Hematopoietic multipotent progenitor cell treated with erythropoietin and hydrocortisone succinate and interleukin-3 and kit ligand, for 17 days (in vitro differentiated cells): Measurements from ENCODE around the gene PLEKHG3.

Experiments
- DNase-seq: peaks from one replicate; pipeline ENCODE4 v3.0.0-alpha.2; 2015; ENCODE audit warnings: low spot score

Gene PLEKHG3

DNA sequence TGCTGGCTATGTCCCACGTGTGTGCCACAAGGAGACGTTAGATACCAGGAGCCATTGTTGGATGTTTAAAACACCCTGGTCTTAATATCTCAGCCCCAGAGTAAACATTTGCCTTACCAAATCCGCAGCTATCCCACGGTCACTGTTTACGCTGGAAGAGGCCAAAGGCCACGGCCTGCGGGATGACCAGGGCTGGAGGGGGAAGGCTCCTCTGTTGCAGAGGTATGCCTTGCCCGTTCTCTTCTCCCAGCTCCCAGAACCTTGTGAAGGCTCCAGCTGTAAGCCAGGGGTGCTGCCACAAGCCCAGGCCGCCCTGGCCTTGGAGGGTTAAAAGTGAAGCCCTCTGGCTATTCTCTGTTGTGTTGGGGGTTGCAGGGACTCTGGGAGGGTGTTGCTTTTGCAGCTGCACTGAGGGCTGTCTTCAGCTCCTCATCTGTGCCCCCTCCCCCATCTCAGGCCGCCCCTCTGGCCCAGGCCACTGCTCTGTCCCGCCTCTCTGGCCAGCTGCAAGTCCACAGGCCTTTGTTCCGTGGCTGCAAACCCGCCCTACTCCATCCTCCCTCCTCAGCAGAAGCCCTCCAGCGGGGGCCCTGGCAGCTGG, 2.5 kb downstream of the PLEKHG3 start:
- DNase-seq: no peak

GRCh38 chr14:64707661-64708060, 3.4 kb downstream of the PLEKHG3 start:
- DNase-seq: no peak

- DNase-seq: no peak
These were observed 4.2 kb downstream of the PLEKHG3 start for GRCh38 chr14:64708148-64709004.

DNA sequence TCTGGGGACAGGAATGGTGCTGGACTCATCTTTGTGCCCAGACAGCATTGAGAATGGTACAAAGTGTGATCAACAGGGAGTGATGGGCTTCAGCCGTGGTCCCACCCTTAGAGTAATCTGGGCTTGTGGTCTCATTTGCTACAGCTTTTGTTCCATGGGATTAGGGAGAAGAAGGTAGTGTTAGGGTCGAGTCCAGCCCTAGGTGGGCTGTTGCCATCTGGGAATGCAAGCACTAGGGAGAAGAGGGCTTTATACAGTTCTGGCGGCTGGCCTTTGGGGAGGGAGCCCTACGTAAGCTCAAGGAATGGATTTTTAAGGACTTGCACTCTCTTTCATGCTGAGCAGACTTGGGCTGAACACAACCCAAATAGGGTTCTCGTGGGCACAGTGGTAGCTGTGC, 4.9 kb downstream of the PLEKHG3 start:
- no peak for DNase-seq

- DNase-seq: no peak
These were observed 6.8 kb downstream of the PLEKHG3 start for GRCh38 chr14:64711039-64711438.

GRCh38 chr14:64713677-64714076, 9.5 kb downstream of the PLEKHG3 start:
- no peak for DNase-seq

- no peak for DNase-seq
These were observed 10.3 kb downstream of the PLEKHG3 start for GRCh38 chr14:64714432-64715025.

- DNase-seq: no peak
These were observed 11.0 kb downstream of the PLEKHG3 start for GRCh38 chr14:64715146-64715627.

DNA sequence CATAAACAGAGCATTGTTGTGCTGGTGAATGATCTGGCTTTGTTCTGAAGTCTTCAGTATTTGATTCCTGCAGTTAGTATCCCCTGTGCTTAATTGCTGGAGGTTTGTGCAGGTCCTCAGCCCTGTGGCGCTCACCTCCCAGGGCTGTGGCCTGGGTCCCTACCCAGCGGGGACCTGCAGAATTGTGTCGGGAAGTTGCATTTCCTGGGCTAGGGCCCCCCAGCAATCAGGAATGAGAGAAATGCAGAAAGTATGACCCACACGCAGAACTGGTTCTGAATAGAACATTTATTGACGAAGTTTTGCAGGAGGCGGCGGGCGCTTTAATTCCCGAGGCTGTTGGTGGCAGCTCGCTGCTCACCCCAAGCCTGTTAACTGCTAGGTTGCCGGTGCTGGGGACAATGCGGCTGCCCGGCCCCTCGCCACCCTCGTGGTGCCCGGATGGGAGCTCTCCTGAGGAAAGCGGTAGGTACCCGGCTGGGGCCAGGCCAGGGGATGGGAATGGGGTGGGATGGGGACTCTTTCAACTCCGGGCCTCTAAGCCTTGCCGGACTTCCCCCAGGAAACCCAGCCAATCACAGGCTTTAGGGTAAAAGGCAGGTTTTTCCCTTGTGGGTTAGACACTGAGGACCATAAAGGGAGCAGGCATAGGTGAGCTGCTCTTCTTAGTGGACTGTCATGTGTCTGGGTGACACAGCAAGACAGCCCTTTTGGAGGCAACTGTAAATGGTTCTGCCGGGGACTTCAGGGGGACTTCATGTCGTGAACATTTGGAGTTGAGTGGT, 11.6 kb downstream of the PLEKHG3 start:
- no peak for DNase-seq

- no peak for DNase-seq
These were observed 13.6 kb downstream of the PLEKHG3 start for GRCh38 chr14:64717870-64718269.

DNA sequence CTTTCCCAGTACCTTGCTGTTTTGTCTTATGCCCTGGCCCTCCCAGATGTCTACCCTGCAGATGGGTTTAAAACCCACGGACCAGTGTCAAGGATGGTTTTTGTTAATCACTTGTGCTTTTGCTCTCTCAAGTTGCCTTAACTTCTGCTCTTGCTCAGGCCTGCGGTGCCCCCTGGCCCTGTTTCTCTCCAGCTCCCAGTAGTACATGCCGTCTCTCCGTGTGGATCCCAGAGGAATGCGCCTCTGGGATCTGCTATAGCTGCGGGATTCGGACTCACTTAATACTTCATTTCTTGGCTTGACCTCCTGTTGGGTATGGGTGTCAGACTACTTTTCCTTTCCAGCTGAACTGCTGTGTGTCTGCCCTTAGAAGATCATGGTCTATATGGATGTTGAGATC, 14.5 kb downstream of the PLEKHG3 start:
- DNase-seq: no peak

DNA sequence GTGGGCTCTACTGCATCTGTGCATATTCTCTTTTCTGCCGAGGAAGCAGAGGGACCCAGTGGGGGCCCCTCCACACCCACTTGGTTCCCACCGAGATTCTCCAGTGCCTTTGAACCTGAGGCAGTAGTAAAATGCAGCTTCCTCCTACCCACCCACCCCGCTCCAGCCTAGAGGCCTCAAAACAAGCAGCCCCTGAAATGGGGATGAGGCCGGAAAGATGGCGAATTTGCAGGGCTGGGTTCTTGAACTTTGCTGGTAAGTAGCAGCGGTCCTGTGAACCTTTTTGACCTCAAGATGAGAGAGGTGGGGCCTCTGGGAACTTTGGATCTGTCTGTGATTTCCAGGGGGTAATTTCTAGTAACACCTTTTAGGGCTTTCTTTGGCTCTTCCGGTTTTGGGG, 15.4 kb downstream of the PLEKHG3 start:
- no peak for DNase-seq

GRCh38 chr14:64720131-64720576, 15.9 kb downstream of the PLEKHG3 start:
- no peak for DNase-seq

DNA sequence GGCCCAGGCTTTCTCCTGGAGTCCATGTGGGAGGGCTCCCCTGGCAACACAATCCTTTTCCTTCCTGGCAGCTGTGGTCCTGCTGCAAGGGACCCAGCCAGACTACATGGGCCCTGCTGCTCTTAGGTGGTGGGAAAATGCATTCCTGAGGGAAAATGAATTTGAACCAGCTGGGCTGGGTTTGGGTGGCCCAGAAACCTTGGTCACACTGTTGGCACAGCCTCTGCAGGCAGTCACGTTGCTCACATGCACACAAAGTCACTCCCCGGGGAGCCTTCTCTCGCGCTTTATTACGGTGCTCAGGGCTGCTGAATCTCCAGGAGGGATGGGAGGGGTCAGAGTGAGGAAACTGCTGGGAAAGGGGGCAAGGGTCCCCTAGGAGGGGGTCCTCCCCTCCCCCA, 17.2 kb downstream of the PLEKHG3 start:
- DNase-seq: no peak

DNA sequence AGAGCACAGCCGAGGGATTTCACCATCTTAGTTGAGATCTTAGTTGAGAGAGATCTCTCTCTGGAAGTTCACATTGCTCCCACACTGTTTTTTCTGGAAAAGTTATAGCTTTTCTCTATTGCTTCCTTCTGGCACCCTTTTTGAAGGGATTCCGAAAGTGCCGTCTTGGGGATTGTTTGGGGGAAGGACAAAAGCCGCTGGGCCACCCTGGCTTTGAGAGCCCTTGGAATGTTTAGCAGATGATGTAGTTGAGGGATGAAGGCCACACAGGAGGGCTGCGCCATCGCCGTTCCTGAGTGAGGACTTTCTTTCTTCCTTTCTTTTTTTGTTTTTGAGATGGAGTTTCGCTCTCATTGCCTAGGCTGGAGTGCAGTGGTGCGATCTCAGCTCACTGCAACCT, 17.7 kb downstream of the PLEKHG3 start:
- DNase-seq: no peak

DNA sequence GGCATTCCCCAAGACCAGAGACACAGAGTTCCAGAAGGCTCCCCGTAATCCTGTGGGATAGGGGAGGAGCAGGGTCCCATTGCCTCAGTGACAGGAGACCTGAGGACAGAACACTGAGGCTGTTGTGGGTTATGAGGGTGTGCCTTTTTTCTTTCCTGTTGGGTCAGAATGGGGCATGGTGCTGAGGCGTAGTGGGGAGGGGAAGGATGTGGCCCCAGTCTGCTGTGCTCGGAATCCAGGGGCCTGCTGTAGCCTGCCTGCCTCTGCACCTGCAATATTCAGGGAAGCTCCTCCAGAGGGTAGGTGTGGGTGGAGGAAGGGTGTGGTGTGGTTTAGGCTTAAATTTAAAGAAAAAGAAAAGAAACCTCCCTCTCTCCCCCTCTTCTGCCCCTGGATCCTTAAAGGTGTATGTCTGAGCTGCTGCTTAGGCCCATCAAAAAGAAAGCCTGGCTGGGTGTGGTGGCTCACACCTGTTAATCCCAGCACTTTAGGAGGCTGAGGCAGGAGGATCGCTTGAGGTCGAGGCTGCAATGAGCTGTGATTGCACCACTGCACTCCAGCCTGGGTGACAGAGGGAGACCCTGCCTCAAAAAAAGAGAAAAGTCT, 18.7 kb downstream of the PLEKHG3 start:
- no peak for DNase-seq

GRCh38 chr14:64723691-64724577, 19.7 kb downstream of the PLEKHG3 start:
- DNase-seq: no peak

- no peak for DNase-seq
These were observed 20.3 kb downstream of the PLEKHG3 start for GRCh38 chr14:64724578-64724930.

DNA sequence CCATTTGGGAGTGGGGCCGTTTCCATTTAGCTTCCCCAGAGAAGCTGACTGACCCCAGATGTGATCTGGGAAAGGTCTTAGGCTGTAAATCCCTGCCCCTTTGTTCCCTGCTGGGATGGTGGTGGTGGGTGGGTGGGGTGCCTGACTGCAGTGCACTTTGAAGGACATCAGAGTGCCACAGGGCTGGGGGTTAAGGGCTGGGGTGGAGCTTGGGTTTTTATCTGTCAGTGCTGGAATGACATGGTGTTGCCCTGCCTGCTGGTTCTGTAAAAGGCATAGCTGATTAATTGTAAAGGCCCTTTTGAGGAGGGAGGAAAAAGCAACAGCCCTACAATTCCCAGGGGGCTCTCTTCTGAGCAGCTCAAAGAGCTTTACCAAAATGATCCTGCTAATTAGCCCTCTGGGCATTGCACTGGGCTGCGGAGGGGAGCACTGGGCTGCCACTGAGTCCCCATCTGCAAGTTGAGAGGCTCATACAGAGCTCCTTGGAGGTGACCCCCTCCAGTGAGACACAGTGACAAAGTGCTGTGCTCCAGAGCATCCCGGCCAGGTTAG, 21.1 kb downstream of the PLEKHG3 start:
- DNase-seq: no peak

- DNase-seq: no peak
These were observed 21.8 kb downstream of the PLEKHG3 start for GRCh38 chr14:64725879-64726584.
